ENCODE data around the gene TAF9B. TPM values are rescaled to one million over a fixed set of nuclear protein-coding genes. Genes with fewer than 3 reads are reported as not detected.

TAF9B gene
- 32.6 TPM for total RNA-seq

GRCh38 chrX:78139160-78140123 is at the start of gene TAF9B:
Gene TAF9B (minus strand): TSS chrX:78139650. CDS start chrX:78139611, 39 bp downstream.

GRCh38 chrX:78103623-78104446 is 35.6 kb downstream of the TAF9B start, which contains the start of gene PGK1:
Gene PGK1 (plus strand): TSS chrX:78104248. CDS start chrX:78104341, 93 bp downstream.

Other genes starting within 250 kb of the TAF9B start
- 14.7 TPM for gene MAGT1, start 244.2 kb downstream of the TAF9B start, total RNA-seq
- 128 TPM for gene COX7B, start 240.2 kb downstream of the TAF9B start, total RNA-seq
- 21.0 TPM for gene ATP7A, start 229.0 kb downstream of the TAF9B start, total RNA-seq
- gene PGAM4, start 170.0 kb downstream of the TAF9B start, total RNA-seq, result not detected
- 73.2 TPM for gene PGK1, start 35.4 kb downstream of the TAF9B start, total RNA-seq
- gene CYSLTR1, start 188.0 kb upstream of the TAF9B start, total RNA-seq, result 0.63 TPM